GM12878 (cell line): Measurements from ENCODE around the gene BICD1.

ENCODE experiments used
- BMI1 ChIP-seq: fragments of 450-650 bp; IDR thresholded peaks from 2 replicates; pipeline ENCODE4 v1.6.1; 2016; ENCODE audit warnings: mild to moderate bottlenecking, moderate library complexity, borderline replicate concordance
- CTCF ChIP-seq, 3 experiments: IDR thresholded peaks in 2 of 3; conservative IDR thresholded peaks in 1 of 3; 2 replicates each; pipeline ENCODE4 v1.5.1; 2011; ENCODE audit warnings: low read depth in 3 of 3, low read length in 3 of 3, mild to moderate bottlenecking in 3 of 3, control low read depth in 2 of 3, moderate library complexity in 2 of 3, inconsistent platforms in 1 of 3, mixed read lengths in 1 of 3; ENCODE audit not compliant: control insufficient read depth in 2 of 3, insufficient read depth in 1 of 3; ENCODE audit errors: extremely low read depth in 1 of 3
- FOXM1 ChIP-seq: IDR thresholded peaks from 2 replicates; pipeline ENCODE4 v1.6.1; 2012; ENCODE audit warnings: low read depth, mild to moderate bottlenecking, inconsistent platforms, low read length, moderate library complexity
- HDAC6 ChIP-seq: fragments of 200-600 bp; sonication (generic); IDR thresholded peaks from one replicate; pipeline ENCODE4 v1.8.0; 2017; ENCODE audit warnings: antibody characterized with exemption; ENCODE audit not compliant: unreplicated experiment
- NFYA ChIP-seq: IDR thresholded peaks from 2 replicates; pipeline ENCODE4 v1.6.1; 2011; ENCODE audit warnings: low read depth, mild to moderate bottlenecking, low read length, improper control_type of control experiment, borderline replicate concordance
- NRF1 ChIP-seq: conservative IDR thresholded peaks from 2 replicates; pipeline ENCODE4 v1.6.1; 2011; ENCODE audit warnings: mild to moderate bottlenecking, low read depth, low read length, improper control_type of control experiment
- POLR2AphosphoS2 ChIP-seq: IDR thresholded peaks from 2 replicates; pipeline ENCODE4 v1.6.1; 2011; ENCODE audit warnings: low read depth, mild to moderate bottlenecking, low read length, improper control_type of control experiment, moderate library complexity
- RAD21 ChIP-seq: IDR thresholded peaks from 2 replicates; pipeline ENCODE4 v1.6.1; 2011; ENCODE audit warnings: mild to moderate bottlenecking, low read depth, low read length, moderate library complexity; ENCODE audit not compliant: insufficient read depth
- RELA ChIP-seq: fragments of 450-650 bp; IDR thresholded peaks from 2 replicates; pipeline ENCODE4 v1.8.0; 2014; ENCODE audit warnings: borderline replicate concordance; ENCODE audit not compliant: partially characterized antibody
- RELB ChIP-seq: fragments of 450-650 bp; IDR thresholded peaks from 2 replicates; pipeline ENCODE4 v1.6.1; 2017; ENCODE audit warnings: low read depth, mild to moderate bottlenecking, moderate library complexity
- REST ChIP-seq: IDR thresholded peaks from 2 replicates; pipeline ENCODE4 v1.6.1; 2012; ENCODE audit warnings: mild to moderate bottlenecking, low read depth, low read length

DNA sequence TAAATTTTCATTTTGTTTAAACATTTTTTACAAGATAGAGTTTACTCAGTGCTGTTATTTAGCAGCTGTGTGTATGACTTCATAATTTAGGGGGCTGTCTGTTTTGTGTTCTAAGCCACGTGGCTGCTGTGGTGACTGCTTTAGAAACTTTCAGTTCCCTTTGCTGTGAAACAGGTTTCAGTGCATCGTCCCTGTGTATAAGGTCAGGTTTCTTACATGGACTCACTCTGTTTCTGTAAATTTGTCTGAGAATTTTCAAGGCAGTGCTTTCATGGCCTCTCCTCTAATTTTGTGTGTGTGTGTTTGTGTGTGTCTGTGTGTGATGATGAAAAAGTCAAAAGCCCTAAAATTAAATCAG is 32.4 kb downstream of the BICD1 start:
- TF ChIP-seq RAD21 (0 out of 2 replicates have a peak, but pooled peaks have one; percentile 15), RELA (peak; percentile 13), BMI1 (peak; percentile 34; the same call in 1 of the 2 replicates), POLR2AphosphoS2 (peak; percentile 61; the same call in 1 of the 2 replicates), NFYA (no peak), CTCF (IDR thresholded peaks at IDR 0.05 in 2 of 3, conservative IDR thresholded peaks at IDR 0.05 in 1 of 3; ENCODE audit: control insufficient read depth in 2 of 3, extremely low read depth in 1 of 3, insufficient read depth in 1 of 3, low read depth in 3 of 3, low read length in 3 of 3) (no peak), HDAC6 (no peak), NRF1 (no peak), REST (no peak), RELB (0 out of 2 replicates have a peak, but pooled peaks have one; percentile 70), FOXM1 (peak; percentile 73; the same call in 1 of the 2 replicates)
